ENCODE measurements around the gene CFTR.

CFTR gene

DNA sequence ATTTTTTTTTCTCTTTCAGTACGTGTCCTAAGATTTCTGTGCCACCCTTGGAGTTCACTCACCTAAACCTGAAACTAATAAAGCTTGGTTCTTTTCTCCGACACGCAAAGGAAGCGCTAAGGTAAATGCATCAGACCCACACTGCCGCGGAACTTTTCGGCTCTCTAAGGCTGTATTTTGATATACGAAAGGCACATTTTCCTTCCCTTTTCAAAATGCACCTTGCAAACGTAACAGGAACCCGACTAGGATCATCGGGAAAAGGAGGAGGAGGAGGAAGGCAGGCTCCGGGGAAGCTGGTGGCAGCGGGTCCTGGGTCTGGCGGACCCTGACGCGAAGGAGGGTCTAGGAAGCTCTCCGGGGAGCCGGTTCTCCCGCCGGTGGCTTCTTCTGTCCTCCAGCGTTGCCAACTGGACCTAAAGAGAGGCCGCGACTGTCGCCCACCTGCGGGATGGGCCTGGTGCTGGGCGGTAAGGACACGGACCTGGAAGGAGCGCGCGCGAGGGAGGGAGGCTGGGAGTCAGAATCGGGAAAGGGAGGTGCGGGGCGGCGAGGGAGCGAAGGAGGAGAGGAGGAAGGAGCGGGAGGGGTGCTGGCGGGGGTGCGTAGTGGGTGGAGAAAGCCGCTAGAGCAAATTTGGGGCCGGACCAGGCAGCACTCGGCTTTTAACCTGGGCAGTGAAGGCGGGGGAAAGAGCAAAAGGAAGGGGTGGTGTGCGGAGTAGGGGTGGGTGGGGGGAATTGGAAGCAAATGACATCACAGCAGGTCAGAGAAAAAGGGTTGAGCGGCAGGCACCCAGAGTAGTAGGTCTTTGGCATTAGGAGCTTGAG lies at the start of gene CFTR:
TSS of gene CFTR (plus strand) at position 801 of the 830 bp plus-strand sequence. CDS start 70 bp downstream, outside the sequence.
- no peak for TF ChIP-seq CTCF (IDR thresholded peaks at IDR 0.05; ENCODE audit: low read depth, low read length, missing control alignments)
- no peak for DNase-seq (ENCODE audit: low read depth)
- no peak within 1 kb of the TSS for H3K4me3 ChIP-seq (ENCODE audit: low read depth, low read length)

DNA sequence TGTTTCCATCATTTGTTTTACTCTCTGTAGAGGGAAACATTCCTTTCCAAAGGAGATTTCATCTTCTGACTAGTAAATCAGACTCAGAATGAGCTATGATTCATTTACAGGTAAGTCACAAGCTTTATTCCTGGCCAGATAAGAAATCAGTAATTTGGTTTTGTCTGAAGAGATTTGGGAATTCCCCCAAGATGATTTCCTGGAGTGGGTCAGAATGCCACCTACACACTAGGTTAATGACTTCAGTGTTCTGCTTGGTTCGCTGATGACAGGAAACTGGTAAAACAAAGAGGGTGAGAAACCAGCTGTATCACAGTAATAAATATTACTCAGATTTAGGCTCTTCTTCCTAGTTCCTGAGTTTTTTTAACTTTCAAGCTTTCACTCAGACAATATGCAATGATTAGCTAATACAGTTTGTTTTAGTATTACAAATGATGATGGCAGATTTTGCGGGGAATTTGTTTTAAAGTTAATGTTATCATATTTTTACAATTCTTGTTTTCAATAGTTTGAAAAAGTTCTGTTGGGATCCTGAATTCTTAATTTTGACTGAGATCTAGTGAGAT lies 44.3 kb upstream of the CFTR start:
- TF ChIP-seq CTCF (IDR thresholded peaks at IDR 0.05; ENCODE audit: low read depth, low read length, missing control alignments): no peak
- peak; percentile 36 for DNase-seq (ENCODE audit: low read depth)

DNA sequence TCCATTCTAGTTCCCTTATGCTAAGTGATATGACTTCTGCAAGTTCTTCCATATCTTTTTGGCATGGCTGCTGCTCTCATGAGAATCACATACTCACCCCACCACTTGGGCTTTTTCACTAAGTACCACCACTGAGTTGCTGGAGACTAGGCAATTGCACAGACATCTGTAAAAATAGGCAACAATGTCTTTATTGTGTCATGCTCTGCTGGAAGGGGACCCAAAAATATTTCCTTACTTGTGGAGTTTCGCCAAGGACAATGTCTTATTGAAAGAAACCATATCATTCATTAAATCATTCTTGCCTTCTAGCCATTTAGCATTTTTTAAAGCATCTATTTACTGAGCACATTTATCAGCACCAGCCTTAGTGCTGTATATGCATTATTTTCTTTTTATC lies 35.2 kb upstream of the CFTR start:
- DNase-seq (ENCODE audit: low read depth): no peak
- no peak overlapping the region for H3K4me3 ChIP-seq (ENCODE audit: low read depth, low read length)
- TF ChIP-seq CTCF (IDR thresholded peaks at IDR 0.05; ENCODE audit: low read depth, low read length, missing control alignments): no peak

More for the DNA sequence above, 44.3 kb upstream of the CFTR start:
- H3K4me3 ChIP-seq (ENCODE audit: low read depth, low read length): no peak overlapping the region

GRCh38 chr7:117445206-117445605 lies 34.6 kb upstream of the CFTR start:
- no peak overlapping the region for H3K4me3 ChIP-seq (ENCODE audit: low read depth, low read length)
- no peak for DNase-seq (ENCODE audit: low read depth)
- no peak for TF ChIP-seq CTCF (IDR thresholded peaks at IDR 0.05; ENCODE audit: low read depth, low read length, missing control alignments)

- TF ChIP-seq CTCF (IDR thresholded peaks at IDR 0.05; ENCODE audit: low read depth, low read length, missing control alignments): no peak
- no peak overlapping the region for H3K4me3 ChIP-seq (ENCODE audit: low read depth, low read length)
- DNase-seq (ENCODE audit: low read depth): no peak
These were observed 33.5 kb upstream of the CFTR start for GRCh38 chr7:117446220-117446815.

GRCh38 chr7:117448655-117449054 lies 31.2 kb upstream of the CFTR start:
- no peak overlapping the region for H3K4me3 ChIP-seq (ENCODE audit: low read depth, low read length)
- no peak for DNase-seq (ENCODE audit: low read depth)
- no peak for TF ChIP-seq CTCF (IDR thresholded peaks at IDR 0.05; ENCODE audit: low read depth, low read length, missing control alignments)

Data from GM12864 (cell line).